ENCODE measurements around the gene ATXN1. TPM values are rescaled to one million over a fixed set of nuclear protein-coding genes. Genes with fewer than 3 reads are reported as not detected.

ATXN1 gene
- total and polyA plus RNA-seq, 2 of the 8 experiments (the other 6 are each of a cell fraction or from before 2014, with no cell fraction given) = 1.6 to 4.0 TPM

- TF ChIP-seq KDM1A (IDR thresholded peaks at IDR 0.05; ENCODE audit: borderline replicate concordance, low read length) (no peak), KDM4A (IDR thresholded peaks at IDR 0.05; ENCODE audit: low read depth, low read length, severe bottlenecking) (no peak), ATF2 (IDR thresholded peaks at IDR 0.05; ENCODE audit: low read length) (no peak)
These were observed 19.1 kb downstream of the ATXN1 start (continued) for GRCh38 chr6:16742116-16742515.
